ENCODE measurements around the gene MT1F.

- TF ChIP-seq, protein P1, sequence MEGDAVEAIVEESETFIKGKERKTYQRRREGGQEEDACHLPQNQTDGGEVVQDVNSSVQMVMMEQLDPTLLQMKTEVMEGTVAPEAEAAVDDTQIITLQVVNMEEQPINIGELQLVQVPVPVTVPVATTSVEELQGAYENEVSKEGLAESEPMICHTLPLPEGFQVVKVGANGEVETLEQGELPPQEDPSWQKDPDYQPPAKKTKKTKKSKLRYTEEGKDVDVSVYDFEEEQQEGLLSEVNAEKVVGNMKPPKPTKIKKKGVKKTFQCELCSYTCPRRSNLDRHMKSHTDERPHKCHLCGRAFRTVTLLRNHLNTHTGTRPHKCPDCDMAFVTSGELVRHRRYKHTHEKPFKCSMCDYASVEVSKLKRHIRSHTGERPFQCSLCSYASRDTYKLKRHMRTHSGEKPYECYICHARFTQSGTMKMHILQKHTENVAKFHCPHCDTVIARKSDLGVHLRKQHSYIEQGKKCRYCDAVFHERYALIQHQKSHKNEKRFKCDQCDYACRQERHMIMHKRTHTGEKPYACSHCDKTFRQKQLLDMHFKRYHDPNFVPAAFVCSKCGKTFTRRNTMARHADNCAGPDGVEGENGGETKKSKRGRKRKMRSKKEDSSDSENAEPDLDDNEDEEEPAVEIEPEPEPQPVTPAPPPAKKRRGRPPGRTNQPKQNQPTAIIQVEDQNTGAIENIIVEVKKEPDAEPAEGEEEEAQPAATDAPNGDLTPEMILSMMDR (IDR thresholded peaks at IDR 0.05): no peak
- TF ChIP-seq EP300 (IDR thresholded peaks at IDR 0.05) (no peak), POLR2AphosphoS5 (IDR thresholded peaks at IDR 0.05) (no peak)
Observed at GRCh38 chr16:56697456-56698155, 39.8 kb downstream of the MT1F start.

All from suprapubic skin (tissue), 4 donors.